HG03571 (cell line): Measurements from ENCODE around the gene MACROD2.

Source experiments
- ATAC-seq: cut with Tn5 transposase; IDR thresholded peaks from one replicate; pipeline ENCODE4 v1.9.1; 2021; ENCODE audit not compliant: unreplicated experiment

Gene MACROD2

DNA sequence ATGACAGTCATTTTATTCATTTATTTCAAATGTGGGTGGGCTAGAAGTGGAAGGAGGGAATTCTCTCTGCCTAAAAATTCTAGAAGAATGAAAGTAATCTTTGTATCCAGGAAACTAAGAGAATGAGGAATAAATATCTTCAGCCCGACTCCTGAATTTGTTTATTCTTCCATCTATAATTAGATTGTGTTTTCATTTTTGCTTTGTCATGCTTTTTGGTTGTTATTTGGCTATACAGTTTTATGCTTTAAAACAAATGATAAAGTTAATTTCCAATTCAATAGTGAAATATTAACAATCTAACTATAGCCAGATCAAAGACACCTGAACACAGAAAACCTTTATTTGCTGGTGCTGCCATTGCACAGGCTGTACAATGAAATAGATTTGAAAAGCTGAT, 2056.7 kb downstream of the MACROD2 start:
- no peak for ATAC-seq

DNA sequence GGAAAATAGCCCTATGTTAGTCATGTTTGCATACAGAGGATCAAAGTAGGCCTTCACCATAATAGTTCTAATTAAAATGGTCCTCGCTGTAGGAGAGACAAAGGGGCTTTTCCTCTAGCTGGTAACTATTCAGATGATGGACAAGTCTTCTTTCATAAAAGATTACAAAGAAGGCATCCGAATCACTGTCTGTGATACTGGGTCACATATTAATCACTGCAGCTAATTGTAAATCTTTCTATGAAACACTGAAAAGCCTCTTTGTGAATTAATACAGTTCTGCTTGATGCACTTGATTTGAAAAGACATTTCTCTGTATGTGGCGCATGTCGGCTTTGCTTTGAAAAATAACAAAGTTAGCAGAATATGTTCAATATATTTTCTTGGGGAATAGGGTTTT, 2057.1 kb downstream of the MACROD2 start:
- ATAC-seq = no peak

DNA sequence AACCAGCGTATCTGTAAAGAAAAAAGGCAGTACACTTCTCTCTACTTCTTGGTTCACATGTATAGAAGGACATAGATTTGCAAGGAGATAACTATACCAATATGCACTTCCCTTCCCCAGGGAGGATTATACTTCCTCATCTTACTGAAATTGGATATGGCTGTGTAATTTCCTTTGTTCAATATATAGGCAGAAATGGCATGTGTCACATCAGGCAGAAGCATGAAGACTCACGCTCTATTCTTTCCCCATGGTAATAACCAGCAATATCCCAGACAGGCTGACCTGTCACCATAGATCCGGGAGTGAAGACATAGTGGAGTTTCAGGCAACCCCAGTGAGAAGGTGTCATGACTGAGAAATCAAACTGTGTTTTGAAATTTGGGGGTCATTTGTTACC, 2059.7 kb downstream of the MACROD2 start:
- ATAC-seq = no peak

DNA sequence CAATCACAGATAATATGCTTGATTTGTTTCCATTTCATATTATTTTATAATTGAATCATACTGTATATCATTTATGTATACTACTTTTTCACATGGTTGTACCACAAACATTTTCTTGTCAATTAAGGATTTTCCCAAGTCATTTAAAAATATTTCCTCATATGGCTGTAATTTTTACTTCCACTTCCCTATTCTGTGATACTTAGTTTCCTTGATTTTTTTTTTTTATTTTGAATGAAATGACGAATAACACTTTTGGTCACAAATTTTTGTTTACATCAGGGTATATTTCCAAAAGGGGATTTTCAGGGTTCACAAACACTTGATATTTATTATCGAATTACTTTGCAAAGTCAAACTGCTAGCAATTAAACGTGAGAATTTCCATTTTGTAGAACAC, 2062.3 kb downstream of the MACROD2 start:
- no peak for ATAC-seq

DNA sequence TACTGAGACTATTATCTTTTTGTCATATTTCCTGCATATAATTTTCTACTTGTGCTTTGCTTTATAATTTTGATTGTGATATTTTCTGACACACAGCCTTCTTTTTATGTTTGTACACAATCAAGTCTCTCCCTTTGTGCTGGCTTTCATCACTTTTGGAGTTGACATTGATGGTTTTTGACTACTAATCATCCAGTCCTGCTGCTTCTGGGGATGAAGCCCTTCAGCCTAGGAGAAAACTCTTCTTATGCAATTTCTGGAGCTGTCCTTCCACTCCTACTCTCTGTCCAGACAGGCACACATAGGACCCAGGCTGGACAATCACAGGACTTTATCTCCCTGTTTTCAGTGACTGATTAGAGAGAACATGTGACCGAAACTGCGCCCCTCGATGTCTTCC, 2063.0 kb downstream of the MACROD2 start:
- ATAC-seq = no peak

DNA sequence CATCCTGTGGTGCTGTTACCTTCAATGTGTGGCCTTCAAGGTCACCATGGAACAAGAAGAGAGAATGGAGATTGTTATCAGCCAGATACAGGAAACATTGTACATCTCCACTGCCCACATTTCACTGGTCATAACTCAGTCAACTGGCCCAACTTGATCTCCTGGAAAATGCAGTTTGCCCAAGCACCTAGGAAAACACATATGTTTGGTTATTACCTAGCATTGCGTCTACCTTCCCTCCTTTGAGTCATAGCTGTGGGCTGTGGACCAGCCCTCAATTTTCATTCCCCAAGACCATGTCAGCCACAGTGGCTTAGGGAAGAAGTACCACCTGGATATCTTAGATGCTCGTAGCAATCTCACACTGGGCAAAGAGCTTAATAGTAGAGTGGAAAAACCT, 2064.5 kb downstream of the MACROD2 start:
- no peak for ATAC-seq

DNA sequence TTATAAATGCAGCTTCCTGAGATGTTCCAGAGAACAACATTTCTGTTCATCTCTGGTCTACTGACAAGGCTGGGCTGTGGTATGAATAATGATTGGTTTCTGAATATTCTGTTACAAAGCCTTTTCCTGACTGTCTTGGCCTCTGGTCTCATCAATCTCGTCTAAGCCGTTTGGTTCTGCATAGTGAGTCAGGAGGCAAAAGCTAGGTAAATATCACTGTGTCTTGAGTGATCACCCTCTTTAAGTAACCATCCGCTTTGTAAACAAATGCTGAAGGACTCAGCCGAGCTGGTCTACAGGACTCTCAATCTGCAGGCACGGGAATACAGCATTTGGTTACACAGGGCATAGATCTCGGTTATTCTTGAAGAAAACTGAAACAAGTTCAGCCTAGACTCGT, 2066.0 kb downstream of the MACROD2 start:
- no peak for ATAC-seq

DNA sequence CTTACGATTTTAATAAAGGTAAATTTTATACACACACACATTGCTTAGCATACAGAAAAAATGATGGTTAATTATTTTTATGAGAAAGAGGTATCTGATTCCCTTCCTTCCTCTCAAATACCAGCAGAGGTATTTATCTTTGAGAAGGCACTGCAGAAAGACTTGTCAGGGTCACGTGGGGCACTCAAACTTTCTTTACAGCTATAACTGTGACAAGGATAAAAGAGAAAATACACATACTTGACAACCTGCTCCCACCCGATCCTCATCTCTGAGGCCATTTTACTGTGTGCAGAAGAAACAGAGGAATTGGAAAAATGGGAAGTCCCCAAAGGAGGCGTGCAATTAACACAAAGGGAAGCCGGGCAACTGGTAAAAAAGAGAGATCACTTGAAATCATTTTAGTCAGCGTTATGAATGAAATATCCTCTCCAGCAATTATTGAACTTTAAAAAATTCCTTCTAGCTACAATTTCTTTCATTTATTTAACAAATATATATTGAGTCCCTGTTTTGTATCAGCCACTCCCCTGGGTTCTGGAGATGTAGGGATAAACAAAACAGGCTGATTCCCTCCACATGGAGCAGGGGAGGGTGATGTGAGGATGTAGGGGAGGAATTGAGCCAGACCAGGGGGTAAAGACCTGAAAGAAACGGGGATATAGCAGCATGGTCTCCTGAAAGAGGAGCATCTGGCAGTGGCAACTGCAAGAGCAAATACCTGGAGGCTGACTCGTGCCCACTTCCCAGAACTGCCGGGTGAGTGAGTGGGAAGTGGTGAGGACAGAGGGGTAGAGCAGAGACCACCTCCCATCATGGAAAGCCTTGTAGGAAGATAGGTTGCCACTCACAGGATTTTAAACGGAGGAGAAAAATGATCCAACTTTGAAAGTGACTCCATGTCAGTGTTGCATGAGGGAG, 2067.6 kb downstream of the MACROD2 start:
- no peak for ATAC-seq

DNA sequence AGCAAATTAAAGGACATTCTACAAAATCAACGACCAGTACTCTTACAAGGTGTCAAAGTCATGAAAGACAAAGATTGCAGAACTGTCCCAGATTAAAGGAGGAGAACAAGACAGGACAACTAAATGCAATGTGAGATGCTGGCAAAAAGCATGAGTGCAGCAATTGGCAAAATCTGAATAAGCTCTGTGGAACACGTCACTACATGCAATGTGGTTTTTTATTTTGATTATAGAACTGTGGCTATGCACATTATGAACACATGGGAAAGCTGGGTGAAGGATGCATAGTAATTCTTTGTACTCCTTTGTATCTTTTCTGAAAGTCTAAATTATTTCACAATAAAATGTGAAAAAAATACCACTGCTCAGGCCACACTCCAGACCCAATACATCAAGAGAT, 2068.6 kb downstream of the MACROD2 start:
- no peak for ATAC-seq

DNA sequence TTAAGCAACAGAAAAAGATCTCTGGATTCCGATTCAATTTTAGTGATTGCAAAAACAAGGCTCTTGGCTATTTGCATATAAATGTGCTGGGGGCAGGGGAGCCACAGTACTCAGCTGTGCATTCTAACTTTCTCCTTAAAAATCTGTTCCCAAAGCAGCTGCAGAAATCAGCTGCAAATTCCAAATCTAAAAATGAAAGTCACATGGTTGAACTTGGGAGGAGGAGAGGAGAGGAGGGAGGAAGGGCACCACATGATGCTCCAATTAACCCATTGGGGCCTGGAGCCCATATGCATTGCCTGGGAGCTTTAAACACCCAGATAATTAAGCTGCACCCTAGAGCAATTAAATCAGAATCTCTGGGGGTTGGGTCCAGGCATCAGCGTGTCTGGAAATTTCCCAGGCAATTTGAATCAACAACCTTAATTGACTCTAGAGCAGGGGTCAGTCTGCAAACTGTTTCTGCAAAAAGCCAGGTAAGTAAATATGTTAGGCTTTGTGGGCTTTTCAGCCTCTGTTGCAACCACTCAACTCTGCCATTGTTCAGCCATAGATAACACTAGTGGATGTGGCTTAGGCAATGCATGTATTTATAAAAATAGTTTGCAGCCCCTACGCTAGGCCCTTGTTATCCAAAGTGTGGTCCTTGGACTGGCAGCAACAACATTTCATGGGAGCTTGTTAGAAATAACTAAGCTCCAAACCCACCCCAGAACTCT, 2069.8 kb downstream of the MACROD2 start:
- no peak for ATAC-seq

DNA sequence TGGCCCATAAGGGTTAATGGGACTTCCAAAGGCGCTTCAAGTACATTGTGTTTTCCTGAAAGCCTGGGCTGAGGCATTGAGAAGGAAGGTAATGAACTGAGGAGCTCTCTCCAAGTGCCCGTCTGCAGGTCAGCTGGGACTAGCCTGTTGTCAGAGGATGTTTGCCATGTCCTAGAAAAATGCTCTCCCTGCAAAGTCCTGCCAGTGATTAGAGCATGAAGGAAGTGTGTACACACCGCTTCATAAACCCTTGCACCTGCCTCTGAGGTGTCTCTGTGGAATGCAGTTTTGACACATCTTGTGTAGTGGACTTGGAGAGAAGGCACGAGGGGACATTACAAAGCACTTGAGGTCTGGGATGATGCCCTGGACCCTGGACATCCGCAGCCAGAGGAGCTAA, 2071.3 kb downstream of the MACROD2 start:
- no peak for ATAC-seq

DNA sequence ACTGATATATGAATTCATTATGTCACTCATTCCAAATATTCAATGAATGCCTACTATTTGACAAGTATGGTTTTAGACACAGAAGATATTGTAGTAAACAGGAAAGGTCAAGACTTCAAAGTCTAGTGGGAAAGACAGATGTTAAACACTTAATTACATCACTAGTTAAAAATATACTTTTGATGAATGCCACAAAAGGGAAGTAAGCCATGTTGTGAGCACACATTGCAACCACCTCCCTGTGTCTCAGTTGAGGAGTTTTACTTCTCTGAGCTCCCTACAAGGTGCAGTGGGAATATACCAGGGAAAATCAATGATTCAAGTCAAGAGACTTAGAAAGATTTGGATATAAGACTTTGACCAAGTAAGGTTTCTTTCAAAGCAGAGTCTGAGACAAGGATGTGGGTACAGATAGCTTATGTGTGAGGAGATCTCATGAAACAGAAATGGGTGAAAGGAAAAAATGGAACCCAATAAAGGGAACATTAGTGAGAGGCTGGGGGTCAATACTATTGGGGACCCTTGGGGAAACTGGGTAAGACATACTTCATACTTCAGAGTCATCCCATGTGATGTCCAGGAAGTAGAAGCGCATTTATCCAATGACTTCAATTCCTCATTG, 2074.2 kb downstream of the MACROD2 start:
- ATAC-seq = peak; percentile 94

DNA sequence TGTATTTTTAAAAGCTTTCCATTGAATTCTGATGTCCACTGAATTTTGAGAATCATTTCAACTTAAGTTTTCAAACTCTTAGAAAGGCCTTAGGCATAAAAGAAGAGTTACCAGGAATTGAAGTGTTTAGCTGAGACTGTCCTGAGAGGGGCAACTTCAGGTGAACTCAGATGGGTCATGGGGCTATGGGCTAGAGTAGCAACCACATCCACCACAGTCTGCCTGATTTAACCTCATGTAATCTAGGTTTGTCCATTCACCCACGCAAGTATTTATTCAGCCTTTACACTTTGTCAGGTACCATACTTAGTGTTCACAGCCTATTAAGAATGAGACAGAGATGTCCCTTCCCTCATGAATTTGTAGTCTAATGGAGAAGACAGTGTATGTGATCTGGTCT, 2076.9 kb downstream of the MACROD2 start:
- ATAC-seq = no peak

DNA sequence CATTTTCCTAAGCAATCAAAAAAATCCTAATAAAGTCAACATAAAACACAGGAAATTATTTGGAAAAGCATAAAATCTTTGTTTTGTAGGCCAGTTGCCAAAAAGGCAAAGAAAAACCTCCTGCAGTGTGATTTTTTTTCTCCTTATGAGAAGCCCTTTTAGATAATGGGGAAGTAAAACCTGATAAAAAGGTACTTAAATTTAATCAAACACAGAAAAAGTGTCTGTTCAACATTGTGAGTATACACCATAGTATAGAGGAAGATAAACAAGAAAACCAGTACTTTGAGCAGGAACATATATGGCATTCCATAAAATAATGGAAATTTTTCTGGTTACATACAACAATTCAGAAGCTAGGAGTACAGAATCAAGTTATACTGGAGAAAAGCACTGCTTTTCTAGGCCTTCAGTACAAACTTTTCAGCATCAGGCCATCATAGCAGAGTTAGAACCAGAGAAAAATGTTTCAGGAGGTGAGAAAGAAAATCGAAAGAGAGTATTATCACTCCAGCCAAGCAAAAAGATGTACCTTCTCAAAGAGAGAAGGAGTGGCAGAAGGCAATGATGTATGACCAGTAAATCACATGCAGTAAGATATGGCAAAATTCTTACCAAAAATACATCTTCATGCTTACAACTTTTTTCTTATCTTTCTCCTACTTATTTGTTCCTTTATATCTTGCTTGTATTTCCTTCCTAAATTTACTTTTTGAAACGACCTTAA, 2083.0 kb downstream of the MACROD2 start:
- no peak for ATAC-seq

DNA sequence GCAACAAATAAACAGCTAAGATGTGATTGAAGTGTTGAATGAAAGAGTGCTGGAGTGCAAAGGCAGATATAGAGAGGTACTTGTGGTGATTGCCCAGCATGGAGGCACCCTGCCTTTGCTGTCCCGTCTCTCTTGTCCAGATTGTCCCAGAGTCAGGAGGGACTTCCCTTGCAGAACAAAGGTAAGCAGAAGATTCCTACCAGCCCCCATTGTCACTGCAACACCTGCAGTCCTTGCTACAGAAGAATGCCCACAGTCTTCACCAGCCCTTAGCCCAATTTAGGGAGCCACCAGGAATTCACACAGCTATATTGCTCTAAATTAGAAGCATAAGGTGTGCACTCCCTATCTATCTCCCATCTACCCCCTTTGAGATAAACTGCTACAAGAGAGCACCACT, 2086.1 kb downstream of the MACROD2 start:
- ATAC-seq = no peak

DNA sequence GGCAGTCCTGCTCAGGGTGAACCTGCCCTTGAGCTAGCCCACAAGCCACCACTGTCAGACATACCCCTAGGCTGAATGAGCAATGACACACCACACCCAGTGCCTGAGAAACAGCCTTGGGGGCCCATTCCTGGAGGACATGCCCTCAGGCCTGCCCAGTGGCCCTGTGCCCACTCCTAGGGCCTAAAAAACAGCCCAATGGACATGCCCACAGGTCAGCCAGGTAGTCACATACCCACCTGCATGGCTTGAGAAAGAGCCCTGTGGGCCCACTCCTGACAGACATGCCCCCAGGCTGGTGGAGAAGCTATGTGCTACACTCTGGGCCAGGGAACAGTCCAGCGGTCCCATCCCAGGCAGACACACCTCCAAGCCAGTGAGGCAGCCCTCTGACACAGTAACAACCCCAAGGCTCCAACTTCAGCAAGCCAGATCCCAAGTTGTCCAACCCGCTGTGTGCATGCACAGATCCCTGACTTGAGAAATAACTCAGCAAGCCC, 2086.8 kb downstream of the MACROD2 start:
- ATAC-seq = no peak

DNA sequence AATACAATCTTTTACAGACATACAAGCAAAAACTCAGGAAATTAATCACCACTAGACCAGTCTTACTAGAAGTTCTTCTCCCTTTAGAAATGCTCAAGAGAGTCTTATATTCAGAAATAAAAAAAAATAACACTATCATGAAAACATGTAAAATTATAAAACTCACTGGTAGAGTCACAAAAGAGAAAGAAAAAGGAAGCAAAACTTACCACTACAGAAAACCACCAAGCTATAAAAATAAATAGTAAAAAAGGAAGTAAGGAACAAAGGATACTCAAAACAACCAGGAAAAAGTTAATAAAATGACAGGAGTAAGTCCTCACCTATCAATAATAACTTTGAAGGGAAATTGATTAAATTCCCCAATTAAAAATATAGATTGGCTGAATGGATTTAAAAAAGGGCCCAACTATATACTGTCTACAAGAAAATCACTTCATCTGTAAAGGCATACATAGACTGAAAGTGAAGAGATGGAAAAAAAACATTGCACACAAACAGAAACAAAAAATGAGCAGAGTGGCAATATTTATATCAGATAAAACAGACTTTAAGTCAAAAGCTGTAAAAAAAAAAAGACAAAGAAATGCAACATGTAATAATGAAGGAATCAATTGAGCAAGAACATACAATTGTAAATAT, 2088.4 kb downstream of the MACROD2 start:
- ATAC-seq = no peak

DNA sequence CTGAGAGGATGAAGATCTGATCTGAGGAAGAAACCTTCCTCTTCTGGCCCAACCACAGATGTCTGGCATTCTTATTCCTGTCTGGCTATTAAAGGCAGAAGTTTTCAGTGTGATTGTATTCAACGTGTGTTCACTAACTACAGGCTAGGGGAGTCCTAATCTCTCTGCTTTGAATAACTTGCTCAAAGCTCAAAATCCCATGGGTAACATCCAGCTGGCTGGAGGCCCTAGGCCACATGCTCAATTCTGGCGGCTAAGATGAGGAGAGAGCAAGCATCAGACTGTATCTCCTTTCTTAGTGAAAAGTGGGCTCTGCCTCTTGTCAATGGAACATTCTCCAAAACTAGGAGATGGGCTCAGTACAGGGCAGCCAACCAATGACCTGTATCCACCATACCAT, 2099.9 kb downstream of the MACROD2 start:
- no peak for ATAC-seq

DNA sequence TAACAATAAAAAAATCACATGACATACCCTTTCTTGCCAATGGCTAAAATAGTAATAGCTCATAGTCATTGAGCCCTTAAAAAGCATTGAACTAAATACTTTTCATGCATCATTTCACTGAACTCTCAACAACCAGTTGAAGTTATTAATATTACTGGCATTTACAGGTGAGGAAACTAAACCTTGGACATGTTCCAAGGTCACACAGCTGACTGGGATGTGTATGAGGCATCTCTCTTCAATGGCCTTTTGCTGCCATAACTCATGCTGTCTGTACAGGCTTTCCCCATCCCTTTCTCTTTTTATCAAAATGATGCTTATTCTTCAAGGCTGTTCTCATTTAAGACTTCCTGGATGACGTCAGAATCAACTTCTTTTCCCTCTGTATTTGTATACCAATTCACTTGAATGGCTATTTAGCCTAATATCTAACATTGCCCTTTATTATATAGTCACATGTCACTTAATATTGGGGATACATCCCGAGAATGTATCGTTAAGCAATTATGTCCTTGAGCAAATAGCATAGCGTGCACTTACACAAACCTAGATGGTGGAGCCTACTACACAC, 2101.5 kb downstream of the MACROD2 start:
- ATAC-seq = no peak

DNA sequence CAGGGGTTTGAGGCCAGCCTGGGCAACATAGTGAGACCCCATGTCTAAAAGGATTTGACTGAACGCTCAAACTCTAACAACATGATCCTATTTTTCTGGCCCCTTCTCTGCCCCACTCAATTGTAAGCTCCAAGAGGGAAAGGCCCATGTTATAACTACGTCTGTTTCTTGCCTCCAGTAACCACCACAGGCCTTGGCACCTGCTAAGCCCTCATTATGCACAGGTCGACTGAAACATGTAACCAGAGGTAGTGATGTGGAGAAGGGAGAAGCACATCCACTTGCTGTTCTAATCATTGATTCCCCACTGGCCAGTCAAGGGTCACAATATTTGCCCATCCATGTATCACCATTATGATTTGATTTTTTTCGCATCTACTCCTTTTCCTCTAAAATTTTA, 2102.5 kb downstream of the MACROD2 start:
- no peak for ATAC-seq
